ENCODE measurements around the gene NCCRP1.

The NCCRP1 gene, protein sequence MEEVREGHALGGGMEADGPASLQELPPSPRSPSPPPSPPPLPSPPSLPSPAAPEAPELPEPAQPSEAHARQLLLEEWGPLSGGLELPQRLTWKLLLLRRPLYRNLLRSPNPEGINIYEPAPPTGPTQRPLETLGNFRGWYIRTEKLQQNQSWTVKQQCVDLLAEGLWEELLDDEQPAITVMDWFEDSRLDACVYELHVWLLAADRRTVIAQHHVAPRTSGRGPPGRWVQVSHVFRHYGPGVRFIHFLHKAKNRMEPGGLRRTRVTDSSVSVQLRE

DNA sequence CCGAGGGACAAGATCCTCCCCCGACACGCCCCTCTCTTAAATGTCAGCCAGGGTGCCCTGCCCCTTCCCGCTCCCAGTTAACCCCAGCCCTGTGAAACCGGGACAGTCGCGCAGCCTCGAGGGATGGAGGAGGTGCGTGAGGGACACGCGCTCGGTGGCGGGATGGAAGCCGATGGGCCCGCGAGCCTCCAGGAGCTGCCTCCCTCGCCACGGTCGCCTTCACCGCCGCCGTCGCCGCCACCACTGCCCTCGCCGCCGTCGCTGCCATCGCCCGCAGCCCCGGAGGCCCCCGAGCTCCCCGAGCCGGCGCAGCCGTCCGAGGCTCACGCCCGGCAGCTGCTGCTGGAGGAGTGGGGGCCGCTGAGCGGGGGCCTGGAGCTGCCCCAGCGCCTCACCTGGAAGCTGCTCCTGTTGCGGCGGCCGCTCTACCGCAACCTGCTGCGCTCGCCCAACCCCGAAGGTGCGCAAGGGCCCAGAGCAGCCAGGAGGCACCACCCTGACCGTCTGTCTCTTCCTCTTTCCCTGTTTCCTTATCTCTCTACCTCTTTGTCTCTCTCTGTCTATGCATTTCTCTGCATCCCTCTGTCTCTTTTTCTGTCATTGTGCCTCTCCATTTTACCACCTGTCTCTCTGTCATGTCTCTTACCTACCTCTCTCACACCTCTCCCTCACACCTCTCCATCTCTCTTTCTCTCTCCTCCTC, at the start of gene NCCRP1:
TSS of gene NCCRP1 (plus strand) at position 105 of the 703 bp plus-strand sequence. CDS start at position 124, 19 bp downstream.
- no peak for DNase-seq (ENCODE audit: extremely low read depth in 1 of 2, low read depth in 1 of 2)

DNA sequence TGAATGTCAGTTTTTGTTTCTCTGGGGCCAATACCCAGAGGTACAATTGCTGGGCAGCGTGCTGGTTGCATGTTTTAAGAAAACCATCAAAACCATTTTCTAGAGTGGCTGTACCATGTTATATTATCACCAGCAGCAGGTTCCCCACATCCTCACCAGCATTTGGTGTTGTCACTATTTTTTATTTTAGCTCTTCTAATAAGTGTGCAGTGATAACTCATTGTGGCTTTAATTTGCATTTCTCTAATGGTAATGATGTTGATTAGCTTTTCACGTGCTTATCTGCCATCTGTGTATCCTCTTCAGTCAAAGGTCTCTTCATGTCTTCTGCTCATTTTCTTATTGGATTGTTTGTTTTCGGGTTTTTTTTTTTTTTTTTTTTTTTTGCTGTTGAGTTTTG, 49.3 kb upstream of the NCCRP1 start:
- DNase-seq (ENCODE audit: extremely low read depth in 1 of 2, low read depth in 1 of 2): no peak

DNA sequence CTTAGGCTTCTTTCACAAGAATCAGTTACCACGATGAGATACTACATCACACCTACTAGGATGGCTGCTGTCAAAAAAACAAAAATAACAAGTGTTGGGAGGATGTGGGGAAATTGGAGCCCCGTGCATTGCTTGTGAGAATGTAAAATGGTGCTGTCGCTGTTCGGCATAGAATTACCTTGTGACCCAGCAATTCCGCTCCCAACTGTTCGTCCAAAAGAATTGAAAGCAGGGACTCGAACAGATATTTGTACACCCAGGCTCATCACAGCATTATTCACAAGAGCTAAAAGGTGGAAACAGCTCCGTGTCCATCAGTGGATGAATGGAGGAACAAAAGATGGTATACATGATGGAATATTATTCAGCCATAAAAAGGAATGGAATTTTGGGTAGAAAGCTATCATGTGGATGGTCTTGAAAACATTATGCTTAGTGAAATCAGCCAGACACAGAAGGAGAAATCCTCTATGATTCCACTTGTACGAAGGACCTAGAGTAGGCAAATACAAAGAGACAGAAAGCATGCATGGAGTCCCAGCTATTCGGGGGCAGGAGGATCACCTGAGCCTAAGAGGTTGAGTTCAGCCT, 47.7 kb upstream of the NCCRP1 start:
- DNase-seq (ENCODE audit: extremely low read depth in 1 of 2, low read depth in 1 of 2): no peak

DNA sequence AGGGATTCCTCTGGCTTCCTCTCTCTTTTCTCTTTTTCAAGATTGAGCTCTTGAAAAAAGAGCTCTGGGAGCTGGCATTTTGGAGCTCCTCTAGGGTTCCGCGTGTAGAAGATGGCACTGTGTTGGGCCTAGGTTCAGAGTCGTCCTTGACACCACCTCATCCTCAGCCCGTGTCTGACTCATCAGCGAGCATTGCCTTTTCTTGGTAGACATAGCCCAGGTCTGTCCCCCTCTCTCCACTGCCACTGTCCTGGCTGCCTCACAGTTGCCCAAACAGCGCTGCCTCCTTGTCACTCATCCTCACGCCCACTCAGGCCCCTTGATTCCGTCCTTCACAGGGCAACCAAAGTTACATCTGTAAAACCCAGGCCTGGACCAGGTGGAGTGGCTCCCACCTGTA, 46.5 kb upstream of the NCCRP1 start:
- no peak for DNase-seq (ENCODE audit: extremely low read depth in 1 of 2, low read depth in 1 of 2)

DNA sequence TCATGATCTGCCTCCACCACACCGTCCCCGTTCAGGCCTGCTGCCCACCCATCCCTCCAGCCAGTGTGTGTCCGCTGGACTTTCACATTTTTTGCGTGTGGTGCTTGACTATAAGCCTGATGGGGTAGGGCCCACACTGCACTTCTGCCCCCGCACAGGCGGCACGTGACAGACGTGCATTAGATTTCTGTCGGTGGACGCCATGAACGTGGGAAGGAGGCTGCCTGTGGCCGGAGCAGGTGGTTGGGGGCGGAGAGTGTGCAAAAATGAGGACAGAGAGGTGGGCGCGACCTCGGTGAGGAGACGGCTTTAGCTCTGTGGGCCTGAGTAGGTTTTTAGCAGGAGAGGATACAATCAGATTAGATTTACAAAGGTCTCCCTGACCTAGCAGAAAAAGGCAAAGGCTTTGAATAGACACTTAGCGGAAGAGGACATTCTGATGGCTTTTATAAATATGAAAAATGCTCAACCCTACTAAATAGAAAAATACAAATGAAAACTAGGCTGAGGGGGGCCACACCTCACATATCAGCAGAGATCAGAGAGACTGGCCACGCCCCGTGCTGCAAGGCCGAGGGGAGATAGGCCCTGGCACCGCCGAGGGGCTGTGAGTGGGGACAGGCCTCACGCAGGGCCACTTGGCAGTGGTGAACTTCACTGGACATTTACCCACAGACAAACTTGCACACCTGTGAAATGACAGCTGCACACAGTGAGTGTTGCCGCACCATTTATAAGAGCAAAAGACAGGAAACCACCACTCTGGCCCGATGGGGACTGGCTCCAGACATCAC, 45.8 kb upstream of the NCCRP1 start:
- no peak for DNase-seq (ENCODE audit: extremely low read depth in 1 of 2, low read depth in 1 of 2)

DNA sequence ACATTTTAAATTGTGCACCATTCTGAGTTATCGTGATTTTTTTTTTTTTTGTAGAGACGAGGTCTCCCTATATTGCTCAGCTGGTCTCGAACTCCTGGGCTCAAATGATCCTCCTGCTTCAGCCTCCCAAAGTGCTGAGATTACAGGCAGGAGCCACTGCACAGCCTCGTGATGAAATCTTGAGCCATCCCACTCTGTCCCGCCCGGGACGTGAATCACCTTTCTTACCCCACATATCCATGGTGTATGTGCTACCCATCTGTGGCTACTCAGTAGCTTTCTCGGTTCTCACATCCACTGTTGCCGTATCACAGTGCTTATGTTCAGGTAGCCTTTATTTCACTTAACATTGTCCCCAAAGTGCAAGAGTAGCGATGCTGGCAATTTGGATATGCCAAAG, 44.7 kb upstream of the NCCRP1 start:
- no peak for DNase-seq (ENCODE audit: extremely low read depth in 1 of 2, low read depth in 1 of 2)

DNA sequence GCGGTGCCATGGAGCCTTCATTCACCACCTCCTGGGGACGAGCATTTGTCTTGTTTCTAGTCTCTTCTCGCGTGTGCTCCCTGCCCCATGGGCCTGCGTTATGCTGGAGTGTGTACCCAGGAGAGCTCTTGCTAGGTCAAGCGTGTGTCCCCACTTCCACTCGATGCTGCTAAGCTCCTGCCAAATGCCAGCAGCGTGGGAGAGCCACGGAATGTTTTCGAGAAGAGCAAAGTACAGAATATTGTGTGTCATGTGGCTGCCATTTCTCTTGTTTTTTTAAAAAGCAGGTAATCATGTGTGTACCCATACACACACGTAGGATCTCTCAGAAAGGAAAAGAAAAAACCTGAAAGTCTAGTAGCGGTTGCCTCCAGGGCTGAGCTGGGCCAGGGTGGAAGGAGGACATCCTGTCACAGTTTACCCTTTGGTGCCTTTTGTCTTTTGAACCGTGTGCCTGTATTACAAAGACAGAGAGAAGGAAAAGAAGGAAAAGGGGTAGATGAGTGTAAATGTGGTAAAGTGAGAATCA, 42.6 kb upstream of the NCCRP1 start:
- no peak for DNase-seq (ENCODE audit: extremely low read depth in 1 of 2, low read depth in 1 of 2)

DNA sequence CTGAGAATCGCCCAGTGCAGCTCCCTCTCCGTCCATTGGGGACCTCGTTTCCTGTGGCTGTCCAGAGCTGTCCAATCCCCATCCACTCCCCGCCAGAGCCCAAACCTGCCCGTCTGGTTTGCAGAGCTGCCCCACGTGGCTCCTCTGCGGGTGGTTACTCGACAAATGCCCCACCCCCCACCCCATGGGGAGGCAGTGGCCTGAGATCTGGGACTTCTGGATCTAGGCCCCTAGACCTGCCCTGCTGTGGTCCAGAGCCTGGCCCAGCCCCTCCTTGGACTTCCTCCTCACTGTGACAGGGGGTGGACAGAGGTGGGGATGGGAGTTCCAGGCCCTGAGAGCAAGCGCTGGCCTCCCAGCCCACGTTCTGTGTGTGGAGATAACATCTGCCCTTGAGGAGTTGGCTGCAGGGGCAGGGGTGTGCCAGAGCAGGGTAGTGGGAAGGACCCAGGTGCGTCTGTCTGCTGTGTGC, 42.1 kb upstream of the NCCRP1 start:
- no peak for DNase-seq (ENCODE audit: extremely low read depth in 1 of 2, low read depth in 1 of 2)

DNA sequence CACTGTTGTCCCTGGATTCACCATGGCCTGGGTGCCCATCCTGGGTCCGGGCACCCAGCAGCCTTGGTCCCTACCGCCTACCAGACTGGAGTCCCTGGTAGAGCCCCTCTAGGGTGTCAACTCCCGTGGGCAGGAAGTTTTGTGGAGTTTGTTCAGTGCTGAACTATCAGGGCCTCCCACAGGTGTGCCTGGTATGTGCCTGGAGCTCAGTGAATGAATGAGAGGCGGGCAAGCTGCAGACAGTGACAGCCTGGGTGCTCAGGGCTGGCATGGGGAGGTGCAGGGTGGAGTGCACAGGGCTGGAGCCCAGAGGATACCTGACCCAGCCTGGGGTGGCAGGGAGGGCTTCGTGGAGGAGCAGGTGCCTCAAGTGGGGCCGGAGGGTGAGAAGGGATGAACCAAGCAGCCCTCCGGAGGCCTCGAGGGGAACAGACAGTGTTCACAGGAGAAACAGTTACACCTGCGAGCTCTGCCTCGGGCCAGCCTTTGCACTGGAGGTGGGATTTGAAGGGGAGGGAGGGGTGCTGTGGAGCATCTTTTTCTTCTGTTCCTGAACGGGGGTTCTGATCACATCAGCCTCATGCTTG, 41.6 kb upstream of the NCCRP1 start:
- DNase-seq (ENCODE audit: extremely low read depth in 1 of 2, low read depth in 1 of 2): no peak

DNA sequence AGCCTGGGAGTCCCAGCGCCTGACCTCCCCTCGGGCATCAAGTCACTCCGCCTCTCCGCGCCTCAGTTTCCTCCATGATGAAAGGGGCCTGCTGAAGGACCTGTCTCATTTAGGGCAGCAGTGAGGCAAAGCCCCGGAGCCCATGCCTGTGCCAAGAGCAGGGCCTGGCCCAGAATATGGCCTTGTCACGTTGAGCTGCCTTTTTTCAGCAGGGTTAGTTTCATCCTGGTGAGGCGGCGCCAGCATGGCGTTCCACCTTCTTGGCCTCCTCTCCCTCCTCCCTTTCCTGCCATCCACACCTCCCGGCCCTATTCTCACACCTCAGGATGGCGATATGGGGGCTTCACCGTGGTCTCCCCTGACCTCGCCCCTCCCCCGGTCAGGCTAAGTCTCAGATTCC, 41.0 kb upstream of the NCCRP1 start:
- no peak for DNase-seq (ENCODE audit: extremely low read depth in 1 of 2, low read depth in 1 of 2)

DNA sequence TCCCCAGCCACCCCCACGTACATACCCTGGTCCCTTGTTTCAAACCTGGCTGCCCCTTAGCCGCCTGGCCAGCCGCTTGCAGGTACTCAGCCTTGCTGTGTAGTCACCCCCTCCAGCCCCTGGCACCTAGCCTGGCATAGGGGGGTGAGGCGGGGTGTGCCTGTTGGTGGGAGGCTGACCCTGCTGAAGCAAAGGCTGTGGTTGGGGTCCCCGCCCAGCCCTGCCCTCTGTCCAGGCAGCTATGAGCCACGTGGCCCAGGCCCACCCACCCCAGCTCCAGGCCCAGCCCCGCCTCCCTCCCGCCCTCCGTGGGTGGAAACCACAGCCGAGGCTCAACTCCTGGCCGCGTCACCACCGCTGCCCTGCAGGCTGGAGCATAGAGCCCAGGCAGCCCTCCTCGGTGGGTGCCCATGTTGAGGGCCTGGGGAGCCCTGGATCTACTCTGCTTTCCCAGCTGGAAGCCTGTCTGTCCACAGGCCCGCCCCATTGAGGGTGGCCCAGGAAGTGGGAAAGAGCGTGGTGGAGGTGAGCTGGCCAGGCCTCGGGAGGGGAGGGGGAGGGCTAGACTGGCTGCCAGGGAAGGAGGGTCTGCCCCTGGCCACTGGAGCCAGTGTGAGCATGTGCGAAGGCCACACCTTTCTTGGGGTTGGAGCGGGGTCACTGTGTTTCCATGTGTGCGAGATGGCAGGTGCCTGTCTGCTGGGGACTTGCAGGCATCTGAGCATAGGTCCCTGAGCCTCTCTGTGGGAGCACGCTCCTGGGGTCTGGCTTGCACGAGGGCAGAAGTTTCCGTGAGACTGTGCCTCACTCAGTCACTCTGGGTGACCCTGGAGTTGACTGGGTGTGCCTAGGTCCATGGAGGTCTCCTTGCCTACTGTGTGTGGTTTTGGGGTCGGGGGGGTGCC, 40.2 kb upstream of the NCCRP1 start:
- DNase-seq (ENCODE audit: extremely low read depth in 1 of 2, low read depth in 1 of 2): no peak

DNA sequence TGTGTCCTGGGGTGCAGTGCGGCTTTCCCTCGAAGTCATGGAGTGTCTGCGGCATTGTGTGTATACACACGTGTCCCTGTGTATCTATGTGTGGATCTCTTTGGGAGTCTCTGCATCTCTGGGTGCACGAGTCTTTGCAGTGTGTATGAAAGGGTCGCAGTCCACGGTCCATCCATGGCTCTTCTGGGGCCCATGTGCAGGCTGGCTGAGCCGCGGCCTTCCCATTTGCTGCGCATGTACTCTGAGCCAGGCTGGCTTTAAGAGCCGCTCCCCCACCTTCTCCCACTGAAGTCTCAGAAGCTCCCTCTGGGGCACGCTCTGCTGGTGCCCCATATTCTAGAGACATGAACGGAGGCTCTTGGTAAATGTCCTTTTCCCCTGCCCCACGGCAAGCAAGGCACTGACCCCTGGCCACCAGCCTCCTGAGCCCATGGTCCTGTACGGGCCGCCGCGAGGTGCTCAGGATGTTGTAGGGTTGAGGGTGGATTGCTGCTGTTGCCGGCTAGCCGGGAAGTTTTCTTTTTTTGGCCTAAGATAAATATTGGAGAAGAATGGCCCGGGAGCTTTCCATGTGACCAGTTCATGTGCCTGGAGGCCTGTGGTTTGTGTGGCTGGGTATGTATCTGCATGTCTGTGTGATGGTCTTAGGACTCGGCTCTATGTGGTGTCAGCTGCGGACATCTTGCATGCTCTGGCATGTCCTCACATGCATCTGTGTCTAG, 39.3 kb upstream of the NCCRP1 start:
- DNase-seq (ENCODE audit: extremely low read depth in 1 of 2, low read depth in 1 of 2): no peak

DNA sequence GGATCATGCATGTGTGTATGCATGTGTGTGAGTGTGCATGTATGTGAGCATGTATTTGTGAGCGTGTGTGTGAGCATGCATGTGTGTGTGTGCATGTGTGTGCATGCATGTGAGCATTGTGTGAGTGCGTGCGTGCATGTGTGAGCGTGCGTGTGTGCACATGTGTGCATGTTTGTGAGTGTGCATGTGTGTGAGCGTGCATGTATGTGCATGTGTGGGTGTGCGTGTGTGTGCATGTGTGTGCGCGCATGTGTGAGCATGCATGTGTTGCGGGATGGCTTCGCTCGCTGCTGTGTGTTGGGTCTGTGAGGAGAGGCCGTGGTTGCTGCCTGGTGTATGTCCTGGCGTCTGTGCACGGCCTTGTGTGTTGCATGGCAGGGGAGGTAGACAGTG, 38.8 kb upstream of the NCCRP1 start:
- DNase-seq (ENCODE audit: extremely low read depth in 1 of 2, low read depth in 1 of 2): no peak

DNA sequence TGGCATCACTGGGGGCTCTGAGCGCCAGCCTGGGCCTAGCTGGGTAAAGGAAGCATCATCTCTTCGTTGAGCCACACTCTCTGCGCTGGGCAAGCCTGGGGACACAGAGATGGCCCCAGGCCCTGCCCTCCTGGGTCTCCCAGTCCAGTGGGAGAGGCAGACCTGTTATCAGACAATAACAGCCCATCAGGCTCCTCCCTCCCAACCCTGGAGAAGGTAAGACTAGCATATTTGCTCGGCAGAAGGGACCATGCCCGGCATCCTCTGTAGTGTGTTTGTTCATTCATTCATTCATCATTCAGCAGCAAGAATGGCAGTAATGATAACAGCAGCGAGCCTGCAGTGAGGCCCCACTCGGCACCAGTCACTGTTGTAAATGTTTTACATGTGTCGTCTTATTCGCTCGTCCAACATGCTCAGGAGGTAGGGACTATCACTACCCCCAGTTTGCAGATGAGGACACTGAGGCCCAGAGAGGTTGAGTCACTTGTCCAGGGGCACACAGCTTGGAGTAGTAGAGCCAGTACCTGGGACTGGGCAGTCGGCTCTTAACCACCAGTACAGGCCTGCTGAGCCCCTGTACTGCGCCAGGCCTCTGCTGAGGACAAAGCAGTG, 38.0 kb upstream of the NCCRP1 start:
- no peak for DNase-seq (ENCODE audit: extremely low read depth in 1 of 2, low read depth in 1 of 2)

DNA sequence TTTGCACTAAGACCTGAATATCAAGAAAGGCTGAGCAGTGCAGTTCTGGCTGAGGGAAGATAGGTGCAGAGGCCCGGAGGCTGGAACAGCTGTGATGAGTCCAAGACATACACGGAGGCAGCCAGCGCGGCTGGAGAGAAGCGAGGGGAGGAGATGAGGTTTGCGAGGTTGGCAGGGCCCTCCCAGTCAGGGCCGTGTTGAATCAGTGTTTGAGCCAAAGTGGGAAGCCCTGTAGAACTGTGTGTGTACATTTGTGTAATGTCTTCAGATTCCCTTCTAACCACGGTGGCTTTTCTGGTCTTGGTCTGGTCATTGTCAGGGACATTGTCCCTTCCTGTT, 36.3 kb upstream of the NCCRP1 start:
- no peak for DNase-seq (ENCODE audit: extremely low read depth in 1 of 2, low read depth in 1 of 2)

DNA sequence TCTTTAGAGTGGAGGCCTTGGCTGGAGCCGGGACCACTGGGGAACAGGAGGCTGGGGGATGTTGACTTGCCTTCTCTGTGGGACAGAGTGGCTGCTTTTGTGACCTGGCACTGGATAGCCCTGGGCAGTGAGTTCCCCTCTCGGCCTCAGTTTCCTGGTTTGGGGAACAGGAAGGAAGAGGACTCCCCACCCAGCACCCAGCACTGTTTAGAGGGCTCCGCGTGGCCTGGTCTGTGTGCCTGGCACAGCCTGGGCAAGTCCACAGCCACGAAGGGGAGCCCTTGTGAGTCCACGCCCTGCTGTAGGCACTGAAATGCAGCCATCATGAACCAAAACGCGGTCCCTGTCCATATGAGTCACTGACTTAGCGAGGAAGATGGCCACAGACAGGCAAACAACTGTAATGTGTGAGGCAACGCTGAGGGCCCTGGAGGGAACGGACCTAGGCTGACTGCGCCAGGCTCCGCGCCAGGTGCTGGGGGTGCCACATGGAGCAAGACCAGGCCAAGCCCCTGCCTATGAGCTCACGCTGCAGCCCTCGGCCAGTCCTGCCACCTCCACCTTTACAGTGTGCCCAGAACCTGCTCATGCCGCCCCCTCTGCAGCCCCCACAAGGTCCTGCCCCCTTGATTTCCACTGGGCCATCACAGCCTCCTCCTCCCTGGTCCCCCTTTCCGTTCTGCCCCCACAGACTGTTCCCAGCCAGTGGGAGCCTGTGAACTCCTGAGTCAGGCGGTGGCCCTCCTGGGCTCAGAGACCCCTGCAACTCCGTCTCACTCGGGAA, 35.7 kb upstream of the NCCRP1 start:
- DNase-seq (ENCODE audit: extremely low read depth in 1 of 2, low read depth in 1 of 2): no peak

DNA sequence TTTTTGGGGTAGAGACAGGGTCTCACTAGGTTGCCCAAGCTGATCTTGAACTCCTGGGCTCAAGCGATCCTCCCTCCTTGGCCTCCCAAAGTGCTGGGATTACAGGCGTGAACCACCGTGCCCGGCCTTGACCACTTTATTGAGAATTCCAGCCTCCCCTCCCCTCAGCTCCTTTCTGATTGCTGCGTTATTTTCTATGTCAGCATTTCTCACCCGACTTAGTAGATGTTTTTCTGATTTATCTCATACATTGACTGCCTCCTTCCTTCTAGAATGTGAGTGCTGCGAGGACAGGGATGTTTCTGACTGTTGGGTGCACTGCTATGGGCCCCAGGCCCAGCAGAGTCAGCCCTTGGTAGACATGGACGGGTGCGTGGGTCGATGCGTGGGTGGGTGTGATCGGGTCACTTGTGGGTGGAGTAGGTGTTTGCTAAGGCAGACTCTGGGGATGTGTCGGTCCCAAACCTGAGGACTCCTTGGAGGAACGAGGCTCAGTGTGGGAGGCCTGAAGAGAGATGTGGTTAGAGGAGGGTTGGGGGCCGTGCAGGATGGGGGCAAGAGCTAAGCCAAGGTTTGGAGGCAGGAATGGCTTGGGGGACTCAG, 34.2 kb upstream of the NCCRP1 start:
- no peak for DNase-seq (ENCODE audit: extremely low read depth in 1 of 2, low read depth in 1 of 2)

DNA sequence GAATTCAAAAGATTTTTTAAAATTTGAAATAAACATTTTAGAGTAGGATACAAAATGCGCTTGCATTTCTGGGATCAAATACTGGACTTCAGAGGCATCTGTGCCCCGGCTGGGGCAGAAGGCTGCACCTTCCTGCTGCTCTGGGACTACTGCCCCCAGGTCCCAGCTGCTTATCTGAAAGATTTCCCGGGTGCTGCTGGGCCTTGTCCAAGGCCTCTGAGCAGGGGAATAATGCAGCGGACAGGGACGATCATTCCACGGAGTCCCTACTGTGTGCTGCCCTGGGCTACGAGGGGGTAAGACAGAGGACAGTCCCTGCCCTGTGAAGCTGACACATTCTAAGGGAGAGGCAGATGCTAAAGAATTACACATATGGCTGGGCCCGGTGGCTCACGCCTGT, 33.1 kb upstream of the NCCRP1 start:
- DNase-seq (ENCODE audit: extremely low read depth in 1 of 2, low read depth in 1 of 2): no peak

Measured in activated CD8-positive, alpha-beta memory T cell treated with anti-CD3 and anti-CD28 coated beads for 1 hour (primary cell).